Erythroblast (primary cell): Measurements from ENCODE around the gene CLNK.
A peak's percentile ranks its signal among the peaks of the same experiment; 100 is the strongest.

Experiments
- DNase-seq, 2 experiments: peaks; one replicate each; lab custom pipeline; 2025; lab: John Stamatoyannopoulos, UW
- GATA1 ChIP-seq: IDR thresholded peaks from 2 replicates; pipeline ENCODE4 v1.6.1; 2011; ENCODE audit warnings: low read depth, mild to moderate bottlenecking, control low read depth, low read length, moderate library complexity
- POLR2A ChIP-seq: IDR thresholded peaks from 2 replicates; pipeline ENCODE4 v1.6.1; 2011; ENCODE audit warnings: mild to moderate bottlenecking, low read length

The CLNK gene

GRCh38 chr4:10459305-10459704 lies 225.3 kb downstream of the CLNK start:
- TF ChIP-seq GATA1 (no peak), POLR2A (no peak)
- DNase-seq, result no peak

- DNase-seq, result no peak
- TF ChIP-seq GATA1, result no peak
- TF ChIP-seq POLR2A, result no peak
These were observed 226.4 kb downstream of the CLNK start for GRCh38 chr4:10458177-10458576.

DNA sequence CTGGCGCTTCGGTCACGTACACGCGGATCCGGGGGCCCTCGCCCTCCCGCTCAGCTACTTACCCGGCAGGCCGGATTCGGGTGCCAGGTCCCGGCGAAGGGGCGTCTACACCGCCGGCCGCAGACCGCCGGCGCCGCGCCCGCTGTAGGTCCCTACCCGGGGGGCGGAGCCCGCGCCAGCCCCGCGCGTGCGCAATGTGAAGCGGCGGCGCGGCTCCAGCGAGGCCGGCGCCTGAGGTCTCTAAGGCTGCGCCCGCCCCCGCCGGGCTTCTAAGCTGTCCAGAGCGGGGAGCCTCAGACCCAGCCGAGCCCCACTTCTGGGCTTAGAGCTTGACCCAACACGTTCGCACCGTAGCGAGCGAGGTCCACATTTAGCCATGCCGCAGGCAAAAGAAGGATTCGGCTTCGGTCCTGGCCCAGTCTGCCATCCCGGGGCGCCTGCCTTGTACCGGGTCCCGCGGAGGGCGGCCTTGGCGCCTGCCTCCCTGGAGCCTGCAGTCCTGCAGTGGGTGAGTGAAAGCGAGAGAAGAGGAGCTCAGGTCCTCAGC lies 227.2 kb downstream of the CLNK start, which contains the start of gene ZNF518B:
Gene ZNF518B, minus strand, starts transcription at position 172 of the 547 bp plus-strand sequence. CDS start 11,098 bp downstream, outside the sequence.
- DNase-seq, result peak; percentile 83 to 91
- no peak for TF ChIP-seq GATA1
- TF ChIP-seq POLR2A, result peak; percentile 54

DNA sequence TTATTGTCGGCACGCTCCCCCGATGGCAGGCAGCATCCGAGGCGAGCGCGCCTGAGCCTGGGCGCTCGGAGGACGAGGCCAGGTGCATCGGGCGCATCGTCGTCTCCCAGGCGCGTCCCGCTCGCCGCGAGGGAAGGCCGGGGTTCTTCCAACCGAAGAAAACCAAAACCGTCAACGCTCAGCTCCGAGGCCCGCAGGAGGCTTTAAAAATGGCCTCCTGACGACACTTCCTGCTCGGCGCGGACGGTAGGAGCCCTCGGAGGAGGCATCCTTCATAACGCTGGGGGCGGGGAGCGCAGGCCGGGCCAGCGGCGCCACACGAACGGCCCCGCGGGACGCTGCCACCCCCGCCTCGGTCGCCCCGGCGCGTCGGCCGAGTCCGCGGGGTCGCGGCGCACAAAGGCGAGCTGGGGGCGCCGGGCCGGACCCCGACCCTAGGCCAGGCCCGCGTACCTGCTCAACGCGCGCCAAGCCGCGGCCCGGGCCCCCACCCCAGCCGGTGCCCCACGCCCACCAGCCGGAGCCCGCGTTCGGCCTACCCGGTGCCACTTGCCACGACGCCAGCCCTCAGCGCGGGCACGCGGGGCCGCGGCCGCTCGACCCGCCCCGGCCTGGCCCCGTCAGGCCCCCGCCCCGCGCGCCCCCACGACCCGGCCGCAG lies 227.8 kb downstream of the CLNK start:
- TF ChIP-seq POLR2A (no peak), GATA1 (no peak)
- DNase-seq, result peak; percentile 74 to 79

- TF ChIP-seq POLR2A (no peak), GATA1 (no peak)
- peak; percentile 49 to 63 for DNase-seq
These were observed 228.3 kb downstream of the CLNK start for GRCh38 chr4:10456260-10456594.

- DNase-seq, result no peak
- TF ChIP-seq GATA1, result no peak
- TF ChIP-seq POLR2A, result no peak
These were observed 229.4 kb downstream of the CLNK start for GRCh38 chr4:10455133-10455532.

GRCh38 chr4:10454726-10455125 lies 229.8 kb downstream of the CLNK start:
- no peak for TF ChIP-seq POLR2A
- no peak for TF ChIP-seq GATA1
- DNase-seq, result no peak

- TF ChIP-seq GATA1, result no peak
- TF ChIP-seq POLR2A, result no peak
These were observed 230.4 kb downstream of the CLNK start for GRCh38 chr4:10454121-10454520.

DNA sequence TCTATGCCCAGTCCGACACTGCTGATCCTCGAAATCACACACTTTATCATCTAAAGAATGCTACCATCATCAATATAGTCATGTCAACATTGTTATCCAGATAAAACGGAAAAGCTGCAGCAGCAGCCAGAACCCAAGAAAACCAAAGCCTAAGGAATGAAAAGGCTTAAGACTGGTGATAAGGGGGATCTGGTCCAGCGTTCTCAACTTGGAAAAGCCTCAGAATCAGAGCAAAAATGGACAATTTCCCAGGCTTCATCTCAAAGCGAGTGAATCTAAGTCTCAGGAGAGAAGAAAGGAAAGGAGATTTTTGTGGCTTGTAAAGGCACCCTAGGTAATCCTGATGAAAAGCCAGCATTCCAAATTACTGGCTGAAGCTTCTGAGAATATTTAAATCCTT lies 235.6 kb downstream of the CLNK start:
- TF ChIP-seq GATA1, result no peak
- no peak for TF ChIP-seq POLR2A
- no peak for DNase-seq

More at GRCh38 chr4:10454121-10454520, 230.4 kb downstream of the CLNK start:
- DNase-seq, result no peak

GRCh38 chr4:10442976-10443375 lies 241.6 kb downstream of the CLNK start:
- DNase-seq, result no peak
- no peak for TF ChIP-seq GATA1
- TF ChIP-seq POLR2A, result no peak

DNA sequence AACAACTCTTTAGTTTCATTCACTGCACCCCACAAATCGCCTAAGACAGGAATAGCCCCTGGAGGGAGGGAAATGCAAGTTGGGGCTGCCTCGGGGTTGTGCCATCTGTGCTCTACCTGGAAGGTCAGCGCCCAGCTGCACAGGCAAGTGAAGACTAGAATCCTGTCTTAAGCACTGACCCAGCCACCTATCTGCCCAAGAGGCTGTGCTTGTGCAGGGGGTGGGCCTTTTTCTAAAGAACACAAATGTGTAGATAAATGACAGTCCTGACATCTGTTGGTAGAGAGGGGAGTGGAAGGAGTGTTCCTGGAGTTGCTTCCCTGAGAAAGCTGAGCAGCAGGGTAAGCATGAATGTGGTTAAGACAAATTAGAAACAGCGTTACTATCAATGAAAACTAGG lies 243.1 kb downstream of the CLNK start:
- DNase-seq, result no peak
- TF ChIP-seq POLR2A (no peak), GATA1 (no peak)

DNA sequence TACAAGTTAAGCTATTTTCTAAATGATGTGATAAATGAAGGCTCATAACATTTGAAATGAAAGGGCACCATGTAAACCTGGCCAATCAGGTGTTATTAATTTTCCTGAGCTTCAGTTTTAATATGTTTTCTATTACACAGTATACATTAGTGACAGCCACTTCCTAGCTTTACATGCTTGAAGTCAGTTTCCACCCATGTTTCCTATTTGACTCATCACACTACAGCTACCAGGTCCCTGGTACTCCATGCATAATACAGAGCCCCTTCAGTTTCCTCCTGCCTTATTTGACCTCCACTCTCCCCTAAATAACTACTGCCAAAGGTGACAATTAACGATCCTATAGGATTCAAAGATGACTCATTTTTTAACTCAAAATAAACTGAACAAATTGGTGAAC lies 245.6 kb downstream of the CLNK start:
- TF ChIP-seq POLR2A, result no peak
- TF ChIP-seq GATA1, result no peak
- DNase-seq, result no peak

- DNase-seq, result no peak
- TF ChIP-seq GATA1 (no peak), POLR2A (no peak)
These were observed 246.8 kb downstream of the CLNK start for GRCh38 chr4:10437735-10438134.
